Smooth muscle cell of the brain vasculature (primary cell): Measurements from ENCODE around the gene NCAPG2.
"Not testable (repeated sequence)": the region's sequence is repeated elsewhere in the genome, so short reads cannot be mapped to it uniquely, and the experiment has no call there.

ENCODE experiments used
- DNase-seq: peaks from one replicate; pipeline ENCODE4 v3.0.0-alpha.2; 2012; ENCODE audit warnings: low read depth, low spot score

The NCAPG2 gene

GRCh38 chr7:158631574-158632195, 72.9 kb downstream of the NCAPG2 start:
- DNase-seq: no peak

- DNase-seq: not testable (repeated sequence)
Measured at GRCh38 chr7:158626289-158626688, 78.3 kb downstream of the NCAPG2 start.

DNA sequence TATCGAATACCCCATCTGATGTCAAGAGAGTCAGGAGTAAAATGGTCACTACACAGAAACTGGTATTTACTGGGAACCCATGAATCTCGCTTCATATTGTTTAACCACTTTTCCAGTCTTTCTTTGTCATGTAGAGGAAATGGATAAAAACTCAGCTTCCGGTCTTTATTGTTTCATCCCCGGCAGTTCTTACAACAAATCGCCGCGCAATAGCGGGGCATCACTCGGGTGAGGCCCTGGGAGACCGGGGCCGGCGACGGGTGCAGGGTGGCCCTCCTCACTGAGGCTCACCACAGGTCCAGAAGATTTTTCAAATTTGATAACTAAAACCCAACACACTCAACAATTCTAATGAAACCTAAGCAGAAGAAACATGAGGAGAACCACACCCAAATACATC, 81.4 kb downstream of the NCAPG2 start:
- DNase-seq: no peak

- DNase-seq: no peak
Measured at GRCh38 chr7:158620839-158621441, 83.7 kb downstream of the NCAPG2 start.

DNA sequence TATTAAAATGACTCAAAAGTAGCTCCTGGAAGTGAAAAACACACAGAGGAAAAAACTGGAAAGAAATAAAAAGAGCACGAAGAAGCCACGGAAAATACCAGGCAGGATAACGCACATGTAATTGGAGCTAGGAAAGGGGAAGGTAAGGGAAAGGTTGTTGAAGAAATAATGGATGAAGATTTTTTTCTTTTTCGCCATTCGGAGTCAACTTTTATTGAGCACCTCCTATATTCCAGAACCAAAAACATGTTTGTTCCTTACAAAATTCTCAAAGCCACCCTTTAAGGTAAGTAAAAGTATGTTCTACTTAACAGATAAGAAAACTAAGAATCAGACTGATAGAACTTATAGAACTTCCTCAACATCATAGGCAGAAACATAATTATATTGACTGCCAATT, 84.2 kb downstream of the NCAPG2 start:
- no peak for DNase-seq

DNA sequence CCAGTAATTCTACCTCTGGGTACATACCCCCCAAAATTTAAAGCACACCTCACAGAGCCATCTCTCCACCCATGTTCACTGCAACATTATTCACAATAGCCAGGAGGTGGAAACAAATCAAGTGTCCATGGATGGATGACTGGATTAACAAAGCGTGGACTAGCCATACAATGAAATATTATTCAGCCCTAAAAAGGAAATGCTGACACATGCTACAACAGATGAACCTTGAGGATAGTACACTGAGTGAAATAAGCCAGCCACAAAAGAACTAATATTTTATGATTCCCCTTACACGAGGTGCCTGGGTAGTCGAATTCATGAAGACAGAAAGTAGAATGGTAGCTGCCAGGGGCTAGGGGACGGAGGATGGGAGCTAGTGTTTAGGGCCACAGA, 85.9 kb downstream of the NCAPG2 start:
- DNase-seq: no peak

DNA sequence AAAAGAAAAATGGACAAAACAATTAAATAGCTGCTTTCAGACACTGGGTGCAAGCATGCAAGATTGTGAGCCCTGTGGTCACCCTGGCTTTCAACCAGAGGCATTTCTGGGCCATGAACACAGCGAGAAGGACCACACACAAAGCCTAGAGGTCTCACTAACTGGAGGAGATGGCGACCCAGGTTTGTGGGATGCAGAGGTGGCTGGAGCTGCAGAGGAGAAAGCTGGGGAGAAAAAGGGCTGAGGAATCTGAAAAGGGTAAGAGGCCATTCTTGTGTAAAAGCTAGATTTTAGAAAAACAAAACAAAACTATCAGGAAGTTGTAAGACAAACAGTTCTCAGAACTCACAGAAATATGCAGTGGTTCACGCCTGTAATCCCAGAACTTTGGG, 86.9 kb downstream of the NCAPG2 start:
- DNase-seq: peak; percentile 31

GRCh38 chr7:158616050-158616449, 88.6 kb downstream of the NCAPG2 start:
- no peak for DNase-seq

- no peak for DNase-seq
Measured at GRCh38 chr7:158614700-158615099, 89.9 kb downstream of the NCAPG2 start.

DNA sequence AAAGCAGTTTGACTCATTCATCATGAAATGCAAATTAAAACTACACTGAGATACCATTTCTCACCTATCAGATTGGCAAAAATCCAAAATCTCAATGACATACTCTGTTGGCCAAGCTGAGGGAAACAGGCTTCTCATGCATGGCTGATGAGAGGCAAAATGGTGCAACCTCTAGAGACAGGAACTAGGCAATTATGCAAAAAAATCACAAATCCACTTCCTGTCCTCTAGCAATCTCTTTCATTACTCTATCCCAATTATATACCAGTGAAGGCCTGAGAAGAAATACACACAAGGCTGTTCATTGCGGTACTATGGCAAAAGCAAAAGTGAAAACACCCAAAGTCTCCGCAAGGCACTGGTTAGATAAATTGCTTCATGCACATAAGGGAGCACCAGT, 91.1 kb downstream of the NCAPG2 start:
- no peak for DNase-seq

- DNase-seq: no peak
Measured at GRCh38 chr7:158612546-158612945, 92.1 kb downstream of the NCAPG2 start.

DNA sequence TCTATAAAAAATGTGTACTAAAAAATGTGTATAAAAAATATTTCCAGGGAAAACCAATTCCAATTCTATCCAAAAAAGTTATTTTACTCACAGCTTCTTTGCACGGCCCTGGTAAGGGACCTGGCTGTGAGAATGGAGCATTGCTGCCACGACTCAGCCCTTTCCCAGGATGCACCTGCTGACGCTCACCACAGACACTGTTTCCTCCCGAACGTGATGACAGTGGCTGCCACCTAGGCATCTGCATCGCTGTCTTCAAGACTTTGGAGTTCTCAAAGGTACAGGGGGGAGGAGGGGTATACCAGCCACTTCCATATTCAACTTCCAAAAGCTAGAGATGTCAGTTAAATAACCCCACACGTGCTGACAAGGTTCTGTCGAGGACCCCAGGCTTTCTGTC, 93.1 kb downstream of the NCAPG2 start:
- DNase-seq: no peak

- no peak for DNase-seq
Measured at GRCh38 chr7:158609313-158609974, 95.2 kb downstream of the NCAPG2 start.

GRCh38 chr7:158607563-158607962, 97.0 kb downstream of the NCAPG2 start:
- DNase-seq: no peak

- no peak for DNase-seq
Measured at GRCh38 chr7:158606671-158607424, 97.8 kb downstream of the NCAPG2 start.

DNA sequence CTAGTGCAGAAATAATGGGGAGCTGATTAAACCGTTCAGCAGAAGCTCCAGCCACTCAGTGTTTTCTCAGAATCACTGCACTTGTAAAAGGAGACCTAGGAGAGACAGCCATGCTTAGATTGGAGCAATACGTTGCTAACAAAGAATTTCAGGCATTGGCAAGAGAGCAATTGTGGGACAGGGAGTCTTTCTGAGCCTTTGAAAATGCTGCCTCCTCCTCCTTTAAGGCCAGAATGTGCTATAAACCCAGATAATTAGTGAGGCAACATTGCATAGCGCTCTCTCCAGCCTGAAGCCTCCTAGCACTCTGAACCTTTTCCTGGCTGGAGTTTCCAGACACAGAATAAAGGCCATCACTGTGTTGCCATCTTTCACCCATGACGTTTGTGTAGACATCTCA, 98.5 kb downstream of the NCAPG2 start:
- no peak for DNase-seq

DNA sequence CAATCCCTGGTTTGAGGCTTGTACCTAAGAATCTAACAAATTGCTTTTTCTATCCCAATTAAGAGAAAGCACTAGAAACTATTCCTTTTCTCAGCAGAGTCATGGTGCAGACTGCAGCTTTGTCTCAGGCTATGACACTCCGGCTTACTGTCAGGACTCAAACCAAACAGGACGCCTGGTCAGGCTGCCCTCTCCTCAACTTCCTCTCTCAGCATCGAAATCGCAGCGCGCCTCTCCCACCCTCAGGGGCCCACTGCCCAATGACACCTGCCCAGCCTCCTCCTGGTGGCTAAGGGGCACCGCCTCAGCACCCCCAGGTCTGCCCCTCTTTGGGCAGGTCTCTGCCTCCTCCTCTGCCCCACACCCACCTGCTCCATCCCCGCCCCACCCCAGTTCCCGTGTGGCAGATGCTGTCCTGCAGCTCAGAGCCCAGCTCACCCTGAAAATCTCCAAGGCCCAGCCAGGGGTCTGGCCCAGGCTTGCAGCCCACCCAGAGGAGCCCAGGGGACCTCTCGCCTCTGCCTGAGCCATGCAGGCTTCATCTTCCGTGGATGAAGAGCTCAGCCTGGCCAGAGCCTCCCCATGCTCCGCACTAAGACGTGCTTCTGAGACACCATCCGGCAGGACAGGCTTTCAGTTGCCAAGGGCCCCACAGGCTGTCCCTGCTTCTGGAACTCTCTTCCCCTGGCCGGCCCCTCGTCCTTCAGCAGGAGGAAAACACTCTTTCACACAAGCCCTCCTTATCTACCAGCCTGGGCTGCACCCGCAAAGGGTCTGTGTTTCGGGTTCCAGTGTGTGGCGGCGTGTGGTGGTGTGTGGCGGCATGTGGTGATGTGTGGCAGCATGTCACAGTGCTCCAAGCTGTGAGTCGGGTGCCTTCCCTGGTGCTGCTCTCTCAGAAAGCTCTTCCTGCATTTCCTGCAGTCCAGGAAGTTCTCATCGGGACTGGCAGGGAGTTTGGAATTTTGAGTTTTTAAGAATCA, 100.5 kb downstream of the NCAPG2 start:
- no peak for DNase-seq

GRCh38 chr7:158602905-158603772, 101.5 kb downstream of the NCAPG2 start:
- no peak for DNase-seq

DNA sequence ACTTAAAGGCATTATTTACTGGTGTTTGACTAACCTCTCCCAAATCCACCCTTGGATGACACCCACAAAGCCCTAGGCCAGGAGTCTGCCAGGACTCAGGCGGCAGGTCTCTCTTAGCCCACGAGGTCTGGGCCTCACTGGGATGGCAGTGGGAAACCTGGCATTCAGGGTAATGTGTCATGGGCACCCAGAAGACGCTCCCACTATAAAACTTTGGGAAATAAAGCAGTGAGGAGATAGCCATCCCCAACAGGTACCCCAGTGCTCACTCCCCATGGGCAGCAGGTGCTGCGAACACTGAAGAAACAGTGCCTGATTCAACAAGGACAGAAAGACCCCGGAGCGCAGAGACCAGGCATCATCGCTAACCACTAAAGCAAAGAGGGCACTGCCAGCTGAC, 102.6 kb downstream of the NCAPG2 start:
- DNase-seq: no peak

DNA sequence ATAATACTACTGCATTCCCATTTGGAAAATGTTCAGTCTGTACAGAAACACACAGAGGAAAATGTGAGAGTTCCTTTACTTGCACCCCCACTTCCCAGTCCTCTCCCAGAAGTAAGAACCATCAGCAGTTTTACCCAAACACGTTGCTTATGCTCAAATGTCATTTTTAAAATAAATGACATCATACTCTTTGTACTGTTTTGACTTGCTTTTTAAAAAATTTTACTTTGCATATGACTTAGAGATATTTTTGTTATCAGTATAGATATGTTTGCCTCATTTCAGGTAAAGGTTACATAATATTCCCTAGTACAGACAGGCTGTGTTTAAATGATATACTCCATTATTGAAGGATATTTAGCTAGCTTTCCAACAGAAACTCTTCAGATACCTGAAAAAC, 103.5 kb downstream of the NCAPG2 start:
- no peak for DNase-seq
